ENCODE data around the gene RSL24D1. TPM values are rescaled to one million over a fixed set of nuclear protein-coding genes. Genes with fewer than 3 reads are reported as not detected.

The RSL24D1 gene
- total and polyA plus RNA-seq, 2 donors from 2014 or later = 52.7 to 60.4 TPM

- no peak for FAIRE-seq
- no peak for TF ChIP-seq CTCF (IDR thresholded peaks at IDR 0.05; ENCODE audit: borderline replicate concordance, extremely low read depth, insufficient read depth)
- H3K4me1 ChIP-seq (ENCODE audit: control insufficient read depth in 2 of 3, insufficient read depth in 2 of 3, low read depth in 1 of 3, low read length in 3 of 3) = no peaks in the 10 kb centered on the region
These were observed 42.1 kb upstream of the RSL24D1 start for GRCh38 chr15:55238877-55239276.

GRCh38 chr15:55237219-55238130, 40.7 kb upstream of the RSL24D1 start:
- Histone ChIP-seq H3K9me3 (ENCODE audit: control insufficient read depth in 2 of 3, insufficient read depth in 1 of 3, low read length in 3 of 3) (no peaks in the 10 kb centered on the region), H3K4me3 (ENCODE audit: low read length in 3 of 3) (no peak overlapping the region), H3K27me3 (ENCODE audit: control insufficient read depth, insufficient read depth, low read length) (no peaks in the 10 kb centered on the region), H3K36me3 (ENCODE audit: control insufficient read depth in 2 of 3, insufficient read depth in 3 of 3, low read length in 3 of 3) (no peaks in the 10 kb centered on the region), H3K27ac (ENCODE audit: low read depth in 2 of 2, low read length in 2 of 2) (no peak overlapping the region), H3K9ac (ENCODE audit: low read length in 3 of 3) (no peak overlapping the region), H3K4me1 (ENCODE audit: control insufficient read depth in 2 of 3, insufficient read depth in 2 of 3, low read depth in 1 of 3, low read length in 3 of 3) (no peaks in the 10 kb centered on the region)
- DNase-seq (no peak), FAIRE-seq (no peak)
- TF ChIP-seq CTCF (IDR thresholded peaks at IDR 0.05; ENCODE audit: borderline replicate concordance, extremely low read depth, insufficient read depth) = no peak
- intact Hi-C loops (cut with DNase I) = no loop called here

More at GRCh38 chr15:55238877-55239276, 42.1 kb upstream of the RSL24D1 start:
- no peak for DNase-seq
- no peaks in the 10 kb centered on the region for H3K27me3 ChIP-seq (ENCODE audit: control insufficient read depth, insufficient read depth, low read length)
- no peak overlapping the region for H3K27ac ChIP-seq (ENCODE audit: low read depth in 2 of 2, low read length in 2 of 2)
- H3K4me3 ChIP-seq (ENCODE audit: low read length in 3 of 3) = no peak overlapping the region
- H3K9ac ChIP-seq (ENCODE audit: low read length in 3 of 3) = no peak overlapping the region
- no peaks in the 10 kb centered on the region for H3K9me3 ChIP-seq (ENCODE audit: control insufficient read depth in 2 of 3, insufficient read depth in 1 of 3, low read length in 3 of 3)
- intact Hi-C loops (cut with DNase I) = no loop called here
- no peaks in the 10 kb centered on the region for H3K36me3 ChIP-seq (ENCODE audit: control insufficient read depth in 2 of 3, insufficient read depth in 3 of 3, low read length in 3 of 3)

GRCh38 chr15:55235546-55236036, 38.9 kb upstream of the RSL24D1 start:
- Histone ChIP-seq H3K4me1 (ENCODE audit: control insufficient read depth in 2 of 3, insufficient read depth in 2 of 3, low read depth in 1 of 3, low read length in 3 of 3) (no peaks in the 10 kb centered on the region), H3K27me3 (ENCODE audit: control insufficient read depth, insufficient read depth, low read length) (no peaks in the 10 kb centered on the region), H3K4me3 (ENCODE audit: low read length in 3 of 3) (no peak overlapping the region), H3K9me3 (ENCODE audit: control insufficient read depth in 2 of 3, insufficient read depth in 1 of 3, low read length in 3 of 3) (no peaks in the 10 kb centered on the region), H3K36me3 (ENCODE audit: control insufficient read depth in 2 of 3, insufficient read depth in 3 of 3, low read length in 3 of 3) (no peaks in the 10 kb centered on the region), H3K27ac (ENCODE audit: low read depth in 2 of 2, low read length in 2 of 2) (no peak overlapping the region), H3K9ac (ENCODE audit: low read length in 3 of 3) (no peak overlapping the region)
- no peak for TF ChIP-seq CTCF (IDR thresholded peaks at IDR 0.05; ENCODE audit: borderline replicate concordance, extremely low read depth, insufficient read depth)
- intact Hi-C loops (cut with DNase I) = no loop called here
- FAIRE-seq = no peak
- no peak for DNase-seq

All from kidney (tissue), 14 donors.